Fibroblast of lung (primary cell): ENCODE measurements around the gene PALM.

ENCODE experiments used
- EZH2 ChIP-seq: IDR thresholded peaks from 2 replicates; pipeline ENCODE4 v1.5.1; 2012; ENCODE audit warnings: low read length, control low read depth, mild to moderate bottlenecking; ENCODE audit errors: missing control alignments
- TF ChIP-seq, protein P1 (sequence below), 2 donors: IDR thresholded peaks in 1 of 2; conservative IDR thresholded peaks in 1 of 2; 1 replicate in 1 of 2; 2 replicates in 1 of 2; pipeline ENCODE4 v1.5.1; 2011 to 2012; ENCODE audit warnings: low read length in 2 of 2, control low read depth in 1 of 2, inconsistent platforms in 1 of 2, low read depth in 1 of 2, mild to moderate bottlenecking in 1 of 2

DNA sequence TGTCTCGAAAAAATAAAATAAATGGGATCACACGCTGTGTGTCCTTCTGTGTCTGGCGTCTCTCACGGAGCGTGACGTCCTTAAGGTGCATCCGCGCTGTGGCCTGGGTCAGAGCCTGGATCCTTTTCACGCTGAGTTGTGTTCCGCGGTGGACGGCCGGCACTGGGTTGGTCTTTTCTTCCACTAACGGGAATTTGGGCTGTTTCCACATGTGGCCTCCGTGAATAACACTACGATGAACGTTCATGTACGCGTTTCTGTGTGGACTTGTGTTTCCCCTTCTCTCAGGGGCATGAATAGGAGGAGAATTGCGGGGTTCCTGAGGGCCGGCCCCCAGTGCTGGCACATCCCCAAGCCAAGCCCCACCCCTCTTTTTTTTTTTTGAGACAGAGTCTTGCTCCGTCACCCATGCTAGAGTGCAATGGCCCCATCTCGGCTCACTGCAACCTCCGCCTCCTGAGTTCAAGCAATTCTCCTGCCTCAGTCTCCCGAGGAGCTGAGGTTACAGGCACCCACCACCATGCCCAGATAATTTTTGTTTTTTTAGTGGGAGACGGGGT lies 82.4 kb downstream of the PALM start:
- TF ChIP-seq, protein P1, sequence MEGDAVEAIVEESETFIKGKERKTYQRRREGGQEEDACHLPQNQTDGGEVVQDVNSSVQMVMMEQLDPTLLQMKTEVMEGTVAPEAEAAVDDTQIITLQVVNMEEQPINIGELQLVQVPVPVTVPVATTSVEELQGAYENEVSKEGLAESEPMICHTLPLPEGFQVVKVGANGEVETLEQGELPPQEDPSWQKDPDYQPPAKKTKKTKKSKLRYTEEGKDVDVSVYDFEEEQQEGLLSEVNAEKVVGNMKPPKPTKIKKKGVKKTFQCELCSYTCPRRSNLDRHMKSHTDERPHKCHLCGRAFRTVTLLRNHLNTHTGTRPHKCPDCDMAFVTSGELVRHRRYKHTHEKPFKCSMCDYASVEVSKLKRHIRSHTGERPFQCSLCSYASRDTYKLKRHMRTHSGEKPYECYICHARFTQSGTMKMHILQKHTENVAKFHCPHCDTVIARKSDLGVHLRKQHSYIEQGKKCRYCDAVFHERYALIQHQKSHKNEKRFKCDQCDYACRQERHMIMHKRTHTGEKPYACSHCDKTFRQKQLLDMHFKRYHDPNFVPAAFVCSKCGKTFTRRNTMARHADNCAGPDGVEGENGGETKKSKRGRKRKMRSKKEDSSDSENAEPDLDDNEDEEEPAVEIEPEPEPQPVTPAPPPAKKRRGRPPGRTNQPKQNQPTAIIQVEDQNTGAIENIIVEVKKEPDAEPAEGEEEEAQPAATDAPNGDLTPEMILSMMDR (conservative IDR thresholded peaks at IDR 0.05 in 1 of 2, IDR thresholded peaks at IDR 0.05 in 1 of 2; ENCODE audit: low read depth in 1 of 2, low read length in 2 of 2): no peak
- TF ChIP-seq EZH2: no peak
